Panc1 (cell line): ENCODE measurements around the gene C4orf50. TPM values are rescaled to one million over a fixed set of nuclear protein-coding genes. Genes with fewer than 3 reads are reported as not detected.

Experiments
- ATAC-seq: fragments of 200-7000 bp; cut with Tn5 transposase; 2 replicates; pipeline ENCODE4 v1.9.1; 2020; ENCODE audit warnings: mild to moderate bottlenecking, moderate library complexity
- BruUV-seq: library from RNA; stranded (reverse); fragments of 400-500 nt; replicated peaks from 2 replicates; lab custom pipeline; 2021; lab: Mats Ljungman, UMichigan
- CTCF ChIA-PET: fragments of 300-600 bp; sonication (Branson Sonifier 250); formaldehyde crosslinking; loops from one replicate; lab custom pipeline; 2022; ENCODE audit warnings: antibody characterized with exemption; lab: Charles Lee
- POLR2A ChIA-PET: fragments of 300-600 bp; sonication (Branson Sonifier 250); formaldehyde crosslinking; loops from one replicate; lab custom pipeline; 2022; ENCODE audit warnings: antibody characterized with exemption; lab: Charles Lee
- DNase-seq: peaks from one replicate; pipeline ENCODE4 v3.0.0-alpha.2; 2010; ENCODE audit warnings: low read depth, low spot score
- H3K27ac ChIP-seq: 2 replicates; pipeline ENCODE4 v1.5.1; 2011; ENCODE audit warnings: mild to moderate bottlenecking, low read length, inconsistent platforms
- H3K27me3 ChIP-seq: fragments of 200-500 bp; sonication (Bioruptor generic); 2 replicates; pipeline ENCODE4 v1.6.0; 2014; ENCODE audit warnings: low read length, inconsistent platforms; ENCODE audit not compliant: control insufficient read depth, insufficient read depth
- H3K36me3 ChIP-seq: fragments of 200-500 bp; sonication (Bioruptor generic); 2 replicates; pipeline ENCODE4 v1.5.1; 2014; ENCODE audit warnings: inconsistent platforms, mild to moderate bottlenecking, low read length, moderate library complexity; ENCODE audit not compliant: control insufficient read depth, insufficient read depth
- H3K4me1 ChIP-seq: 2 replicates; pipeline ENCODE4 v1.5.1; 2011; ENCODE audit warnings: inconsistent platforms, mild to moderate bottlenecking, low read length, moderate library complexity; ENCODE audit not compliant: control insufficient read depth, insufficient read depth
- H3K4me3 ChIP-seq, 2 experiments: 2 replicates each; pipeline ENCODE4 v1.5.1; 2011 to 2012; ENCODE audit warnings: low read depth in 2 of 2, low read length in 2 of 2, mild to moderate bottlenecking in 2 of 2, inconsistent platforms in 1 of 2, moderate library complexity in 1 of 2
- H3K9me3 ChIP-seq: fragments of 200-500 bp; sonication (Bioruptor generic); 2 replicates; pipeline ENCODE4 v1.5.1; 2014; ENCODE audit warnings: low read depth, mild to moderate bottlenecking, inconsistent platforms, low read length, moderate library complexity; ENCODE audit not compliant: control insufficient read depth, insufficient read depth
- CTCF ChIP-seq: fragments of 450-650 bp; IDR thresholded peaks from 2 replicates; pipeline ENCODE4 v1.5.1; 2017; ENCODE audit warnings: mild to moderate bottlenecking
- POLR2AphosphoS5 ChIP-seq: IDR thresholded peaks from 2 replicates; pipeline ENCODE4 v1.6.1; 2012; ENCODE audit warnings: mild to moderate bottlenecking, low read depth, low read length, moderate library complexity
- SIN3A ChIP-seq: IDR thresholded peaks from 2 replicates; pipeline ENCODE4 v1.6.1; 2012; ENCODE audit warnings: low read depth, mild to moderate bottlenecking, low read length, moderate library complexity, borderline replicate concordance; ENCODE audit not compliant: insufficient read depth
- TCF7L2 ChIP-seq: IDR thresholded peaks from 2 replicates; pipeline ENCODE4 v1.6.1; 2011; ENCODE audit warnings: mild to moderate bottlenecking, low read depth, low read length, inconsistent platforms
- in situ Hi-C: cut with HindIII; loops from 2 replicates; pipeline ENCODE4 v1.10.0; 2016; ENCODE audit warnings: low sequenced_read_pairs, low pct_unique_long_range_greater_than_20kb
- intact Hi-C: fragments of 100-400 bp; cut with micrococcal nuclease; formaldehyde crosslinking; loops from one replicate; pipeline ENCODE4 v1.10.0; 2022; ENCODE audit not compliant: unreplicated experiment
- total RNA-seq: library from RNA; stranded (reverse); gene quantifications from one replicate; pipeline ENCODE4 v1.2.1, GENCODE V29; 2021; ENCODE audit not compliant: unreplicated experiment
- TF ChIP-seq, protein P1 (sequence below), 2 experiments: IDR thresholded peaks; 2 replicates each; pipeline ENCODE4 v1.6.1; 2011 to 2012; ENCODE audit warnings: low read depth in 2 of 2, control low read depth in 1 of 2, low read length in 1 of 2, mild to moderate bottlenecking in 1 of 2, moderate library complexity in 1 of 2; ENCODE audit not compliant: insufficient read depth in 1 of 2

The C4orf50 gene
- total RNA-seq, 1 experiment from 2014 or later, result under 0.01 TPM

GRCh38 chr4:5913454-5913853 is 104.8 kb downstream of the C4orf50 start:
- CTCF ChIA-PET, result no interaction called here
- TF ChIP-seq, protein P1, sequence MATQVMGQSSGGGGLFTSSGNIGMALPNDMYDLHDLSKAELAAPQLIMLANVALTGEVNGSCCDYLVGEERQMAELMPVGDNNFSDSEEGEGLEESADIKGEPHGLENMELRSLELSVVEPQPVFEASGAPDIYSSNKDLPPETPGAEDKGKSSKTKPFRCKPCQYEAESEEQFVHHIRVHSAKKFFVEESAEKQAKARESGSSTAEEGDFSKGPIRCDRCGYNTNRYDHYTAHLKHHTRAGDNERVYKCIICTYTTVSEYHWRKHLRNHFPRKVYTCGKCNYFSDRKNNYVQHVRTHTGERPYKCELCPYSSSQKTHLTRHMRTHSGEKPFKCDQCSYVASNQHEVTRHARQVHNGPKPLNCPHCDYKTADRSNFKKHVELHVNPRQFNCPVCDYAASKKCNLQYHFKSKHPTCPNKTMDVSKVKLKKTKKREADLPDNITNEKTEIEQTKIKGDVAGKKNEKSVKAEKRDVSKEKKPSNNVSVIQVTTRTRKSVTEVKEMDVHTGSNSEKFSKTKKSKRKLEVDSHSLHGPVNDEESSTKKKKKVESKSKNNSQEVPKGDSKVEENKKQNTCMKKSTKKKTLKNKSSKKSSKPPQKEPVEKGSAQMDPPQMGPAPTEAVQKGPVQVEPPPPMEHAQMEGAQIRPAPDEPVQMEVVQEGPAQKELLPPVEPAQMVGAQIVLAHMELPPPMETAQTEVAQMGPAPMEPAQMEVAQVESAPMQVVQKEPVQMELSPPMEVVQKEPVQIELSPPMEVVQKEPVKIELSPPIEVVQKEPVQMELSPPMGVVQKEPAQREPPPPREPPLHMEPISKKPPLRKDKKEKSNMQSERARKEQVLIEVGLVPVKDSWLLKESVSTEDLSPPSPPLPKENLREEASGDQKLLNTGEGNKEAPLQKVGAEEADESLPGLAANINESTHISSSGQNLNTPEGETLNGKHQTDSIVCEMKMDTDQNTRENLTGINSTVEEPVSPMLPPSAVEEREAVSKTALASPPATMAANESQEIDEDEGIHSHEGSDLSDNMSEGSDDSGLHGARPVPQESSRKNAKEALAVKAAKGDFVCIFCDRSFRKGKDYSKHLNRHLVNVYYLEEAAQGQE (IDR thresholded peaks at IDR 0.05; ENCODE audit: insufficient read depth in 1 of 2, low read depth in 2 of 2, low read length in 1 of 2), result no peak
- TF ChIP-seq POLR2AphosphoS5 (no peak), TCF7L2 (no peak), SIN3A (no peak), CTCF (no peak)
- Histone ChIP-seq H3K4me3 (no peak overlapping the region), H3K27me3 (no peaks in the 10 kb centered on the region; the same call in 1 of the 2 replicates), H3K4me1 (no peaks in the 10 kb centered on the region), H3K9me3 (no peaks in the 10 kb centered on the region), H3K36me3 (no peaks in the 10 kb centered on the region), H3K27ac (no peak overlapping the region)
- BruUV-seq, result no TSS peak
- intact Hi-C loops (no loop called here), in situ Hi-C loops (no loop called here)
- POLR2A ChIA-PET, result no interaction called here
- no peak for DNase-seq
- ATAC-seq, result no peak

DNA sequence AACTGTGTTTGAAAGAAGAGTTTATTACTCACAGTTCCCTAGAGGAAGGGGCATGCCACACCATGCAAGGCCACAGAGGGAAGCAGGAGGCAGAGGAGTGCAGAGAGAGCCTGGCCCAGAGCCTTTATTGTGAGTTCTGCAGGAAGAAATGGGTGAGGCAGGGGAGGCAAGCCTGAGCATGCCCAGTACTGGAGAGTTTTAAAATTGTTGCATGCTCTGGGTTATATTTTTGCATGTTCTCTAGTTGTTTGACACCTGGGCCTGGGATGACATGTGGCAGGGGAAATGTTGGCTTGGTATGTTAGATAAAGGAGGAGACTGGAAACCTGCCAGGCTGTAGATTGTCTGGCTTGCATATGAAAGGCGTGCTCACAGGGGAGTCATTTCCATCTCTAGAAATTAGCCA is 105.6 kb downstream of the C4orf50 start:
- ATAC-seq (no peak), DNase-seq (no peak)
- Histone ChIP-seq H3K4me3 (no peak overlapping the region), H3K36me3 (no peaks in the 10 kb centered on the region), H3K27ac (no peak overlapping the region), H3K4me1 (no peaks in the 10 kb centered on the region), H3K27me3 (no peaks in the 10 kb centered on the region; the same call in 1 of the 2 replicates), H3K9me3 (no peaks in the 10 kb centered on the region)
- in situ Hi-C loops, result no loop called here
- TF ChIP-seq CTCF, result no peak
- no peak for TF ChIP-seq TCF7L2
- TF ChIP-seq, protein P1 (IDR thresholded peaks at IDR 0.05; ENCODE audit: insufficient read depth in 1 of 2, low read depth in 2 of 2, low read length in 1 of 2), result no peak
- TF ChIP-seq POLR2AphosphoS5, result no peak
- TF ChIP-seq SIN3A, result no peak
- intact Hi-C loops, result no loop called here
- ChIA-PET POLR2A (interaction anchor here (0.5 kb wide), 1 partner anchor 780 kb away, joined by 13 read pairs; no protein-coding TSS in a partner anchor), CTCF (no interaction called here)
- no TSS peak for BruUV-seq
